GM12875 (cell line): Measurements from ENCODE around the gene CDK13.

Experiments
- H3K4me3 ChIP-seq: one replicate; pipeline ENCODE4 v1.5.1; 2011; ENCODE audit warnings: low read depth, low read length, control low read depth
- TF ChIP-seq, protein P1 (sequence below): IDR thresholded peaks from 2 replicates; pipeline ENCODE4 v1.5.1; 2011; ENCODE audit warnings: low read depth, mild to moderate bottlenecking, control low read depth, inconsistent platforms, low read length, moderate library complexity, borderline replicate concordance; ENCODE audit not compliant: insufficient read depth

The CDK13 gene

DNA sequence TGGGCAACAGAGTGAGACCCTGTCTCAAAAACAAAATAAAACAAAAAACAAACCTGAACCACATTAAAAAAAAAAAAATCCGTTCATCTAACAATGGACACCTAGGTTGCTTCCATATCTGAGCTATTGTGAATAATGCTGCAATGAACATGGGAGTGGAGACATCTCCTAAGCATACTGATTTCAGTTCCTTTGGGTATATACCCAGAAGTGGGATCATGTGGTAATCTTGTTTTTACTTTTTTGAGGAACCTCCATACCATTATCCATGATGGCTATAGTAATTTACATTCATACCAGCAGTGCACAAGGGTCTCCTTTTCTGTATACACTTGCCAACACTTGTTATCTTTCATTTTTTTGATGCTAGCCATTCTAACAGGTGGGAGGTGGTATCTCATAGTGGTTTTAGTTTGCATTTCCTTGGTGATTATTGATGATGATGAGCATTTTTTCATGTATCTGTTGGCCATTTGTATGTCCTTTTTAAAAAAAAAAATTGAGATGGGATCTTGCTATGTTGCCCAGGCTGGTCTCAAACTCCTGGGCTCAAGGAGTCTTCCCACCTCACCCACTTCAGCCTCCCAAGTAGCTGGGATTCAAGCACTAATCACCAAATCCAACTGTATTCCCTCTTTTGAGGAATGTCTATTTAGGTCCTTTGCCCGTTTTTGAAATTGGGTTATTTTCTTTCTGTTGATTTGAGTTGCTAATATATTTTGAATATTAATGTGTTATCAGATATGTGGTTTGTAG is 17.5 kb downstream of the CDK13 start:
- TF ChIP-seq, protein P1, sequence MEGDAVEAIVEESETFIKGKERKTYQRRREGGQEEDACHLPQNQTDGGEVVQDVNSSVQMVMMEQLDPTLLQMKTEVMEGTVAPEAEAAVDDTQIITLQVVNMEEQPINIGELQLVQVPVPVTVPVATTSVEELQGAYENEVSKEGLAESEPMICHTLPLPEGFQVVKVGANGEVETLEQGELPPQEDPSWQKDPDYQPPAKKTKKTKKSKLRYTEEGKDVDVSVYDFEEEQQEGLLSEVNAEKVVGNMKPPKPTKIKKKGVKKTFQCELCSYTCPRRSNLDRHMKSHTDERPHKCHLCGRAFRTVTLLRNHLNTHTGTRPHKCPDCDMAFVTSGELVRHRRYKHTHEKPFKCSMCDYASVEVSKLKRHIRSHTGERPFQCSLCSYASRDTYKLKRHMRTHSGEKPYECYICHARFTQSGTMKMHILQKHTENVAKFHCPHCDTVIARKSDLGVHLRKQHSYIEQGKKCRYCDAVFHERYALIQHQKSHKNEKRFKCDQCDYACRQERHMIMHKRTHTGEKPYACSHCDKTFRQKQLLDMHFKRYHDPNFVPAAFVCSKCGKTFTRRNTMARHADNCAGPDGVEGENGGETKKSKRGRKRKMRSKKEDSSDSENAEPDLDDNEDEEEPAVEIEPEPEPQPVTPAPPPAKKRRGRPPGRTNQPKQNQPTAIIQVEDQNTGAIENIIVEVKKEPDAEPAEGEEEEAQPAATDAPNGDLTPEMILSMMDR, result no peak
- no peak overlapping the region for H3K4me3 ChIP-seq

DNA sequence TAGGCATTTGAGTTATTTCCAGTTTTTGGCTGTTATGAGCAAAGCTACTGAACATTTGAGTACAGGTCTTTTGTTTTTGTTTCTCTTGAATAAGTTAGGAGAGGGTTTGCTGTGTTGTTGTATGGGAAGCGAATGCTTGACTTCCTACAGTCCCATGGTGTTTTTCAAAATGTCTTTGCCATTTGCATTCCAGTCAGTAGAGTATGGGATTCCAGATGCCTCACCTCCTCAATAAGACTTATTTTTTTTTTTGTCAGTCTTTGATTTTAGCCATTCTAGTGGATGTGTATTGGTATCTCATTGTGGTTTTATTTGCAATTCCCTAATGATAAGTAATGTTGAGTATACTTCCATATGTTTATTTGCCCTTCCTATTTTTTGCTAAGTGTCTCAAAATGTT is 19.4 kb downstream of the CDK13 start:
- TF ChIP-seq, protein P1, result no peak
- no peak overlapping the region for H3K4me3 ChIP-seq

DNA sequence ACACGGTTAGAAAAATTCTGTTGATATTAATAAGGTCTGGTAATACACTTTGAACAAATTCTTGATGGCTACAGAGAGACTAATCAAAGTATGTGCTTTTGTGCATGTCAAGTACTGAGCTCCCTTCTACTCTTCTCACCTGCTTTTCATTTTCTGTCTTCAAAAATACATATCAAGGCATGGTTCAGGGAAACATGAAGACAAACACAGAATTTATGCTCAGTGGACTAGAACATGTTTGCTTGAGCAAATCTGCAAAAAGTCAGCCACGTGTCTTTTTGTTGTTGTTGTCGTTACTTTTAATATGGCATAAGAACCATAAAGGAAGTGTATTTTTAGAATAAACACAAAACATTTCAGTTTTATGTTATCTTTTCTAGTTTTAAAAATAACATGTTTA is 21.9 kb downstream of the CDK13 start:
- TF ChIP-seq, protein P1, result no peak
- H3K4me3 ChIP-seq, result no peak overlapping the region

DNA sequence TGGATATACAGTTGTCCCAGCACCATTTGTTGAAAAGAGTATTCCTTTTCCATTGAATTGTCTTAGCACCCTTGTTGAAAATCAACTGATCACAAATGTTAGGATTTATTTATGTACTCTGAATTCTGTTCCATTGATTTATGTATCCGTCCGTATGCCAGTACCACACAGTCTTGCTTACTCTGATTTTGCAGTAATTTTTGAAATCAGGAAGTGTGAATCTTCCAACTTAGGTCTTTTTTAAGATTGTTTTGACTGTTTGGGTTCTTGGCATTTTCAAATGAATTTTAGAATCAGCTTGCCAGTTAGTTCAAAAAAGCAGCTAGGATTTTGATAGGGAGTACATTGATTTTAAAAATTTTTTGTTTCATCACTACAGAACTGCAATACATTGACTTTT is 23.7 kb downstream of the CDK13 start:
- TF ChIP-seq, protein P1, result no peak

DNA sequence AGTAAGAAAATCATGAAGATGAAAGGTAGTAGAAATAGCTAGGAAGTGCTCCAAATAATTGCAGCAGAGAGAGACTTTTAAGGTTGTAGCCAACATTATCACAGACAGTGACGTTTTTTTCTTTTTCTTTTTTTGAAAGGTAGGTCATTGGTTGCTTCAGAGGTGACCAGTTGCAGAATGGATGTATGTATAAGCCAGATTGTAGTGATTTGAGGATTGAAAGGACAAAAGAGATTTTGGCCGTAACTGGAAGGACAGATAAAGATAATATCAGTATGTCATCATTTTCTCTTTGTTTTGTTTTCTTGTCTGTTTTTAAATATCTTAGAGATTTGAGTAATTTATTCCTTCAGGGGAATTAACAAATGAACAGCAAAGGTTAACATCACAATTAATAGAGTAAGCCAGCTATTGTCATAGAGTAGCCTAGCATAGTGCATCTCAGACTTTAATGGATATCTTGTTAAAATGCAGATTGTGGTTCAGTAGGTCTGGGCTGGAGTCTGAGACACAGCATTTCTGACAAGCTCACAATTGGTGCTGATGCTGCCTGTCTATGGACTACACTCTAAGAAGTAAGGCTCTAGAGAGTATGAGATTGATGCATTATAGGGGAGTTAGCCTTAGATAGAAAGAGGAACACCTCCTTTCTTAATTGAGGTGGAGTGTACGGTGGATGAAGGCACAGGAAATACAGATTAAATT is 28.3 kb downstream of the CDK13 start:
- H3K4me3 ChIP-seq, result no peak overlapping the region
- TF ChIP-seq, protein P1, result no peak

More for the DNA sequence above, 23.7 kb downstream of the CDK13 start:
- no peak overlapping the region for H3K4me3 ChIP-seq

DNA sequence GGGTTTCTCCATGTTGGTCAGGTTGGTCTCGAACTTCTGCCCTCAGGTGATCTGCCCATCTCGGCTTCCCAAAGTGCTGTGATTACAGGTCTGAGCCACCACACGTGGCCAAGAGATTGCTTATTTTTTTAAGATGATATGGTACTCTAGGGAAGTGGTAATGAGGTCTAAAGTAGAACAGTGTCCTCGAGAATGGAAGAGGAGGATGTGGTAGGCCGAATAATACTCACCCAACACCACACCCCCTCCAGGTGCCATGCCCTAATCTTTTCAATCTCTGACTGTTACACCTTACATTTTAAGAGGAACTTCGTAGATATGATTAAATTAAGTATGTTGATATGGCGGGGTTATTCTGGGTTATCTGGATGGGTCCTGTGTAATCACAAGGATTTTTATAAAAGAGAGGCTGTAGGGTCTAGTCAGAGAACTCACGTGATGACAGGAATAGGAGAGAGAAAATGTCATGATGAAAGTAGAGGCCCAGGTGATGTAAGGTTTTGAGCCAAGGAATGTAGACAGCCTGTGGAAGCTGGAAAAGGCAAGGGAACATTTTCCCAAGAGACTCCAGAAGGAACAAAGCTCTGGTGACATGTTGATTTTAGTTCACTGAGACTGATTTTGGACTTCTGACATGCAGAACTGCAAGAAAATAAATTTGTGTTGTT is 29.5 kb downstream of the CDK13 start:
- no peak overlapping the region for H3K4me3 ChIP-seq
- TF ChIP-seq, protein P1, result no peak
